Liver (tissue), 3 donors: ENCODE measurements around the gene NYNRIN.

Source experiments
- CTCF ChIP-seq: fragments of 150-350 bp; IDR thresholded peaks from 2 replicates; pipeline ENCODE4 v1.5.1; 2017; ENCODE audit warnings: improper control_type of control experiment, low read depth, low read length; ENCODE audit not compliant: missing input control
- RAD21 ChIP-seq, 2 donors: IDR thresholded peaks; 2 replicates each; pipeline ENCODE4 v1.6.1; 2016; ENCODE audit warnings: antibody characterized with exemption in 2 of 2, mild to moderate bottlenecking in 2 of 2
- TAF1 ChIP-seq: conservative IDR thresholded peaks from 2 replicates; pipeline ENCODE4 v1.6.1; 2016; ENCODE audit warnings: antibody characterized with exemption, mild to moderate bottlenecking
- donor health status: healthy.
- donor health status: healthy.

GRCh38 chr14:24356208-24356607 lies 42.6 kb upstream of the NYNRIN start:
- TF ChIP-seq CTCF (no peak), RAD21 (IDR thresholded peaks at IDR 0.05) (no peak), TAF1 (no peak)
